GM12878 (cell line): ENCODE results near the gene VGF. TPM values are rescaled to one million over a fixed set of nuclear protein-coding genes. Genes with fewer than 3 reads are reported as not detected.

Source experiments
- BCL3 ChIP-seq: IDR thresholded peaks from 2 replicates; pipeline ENCODE4 v1.6.1; 2011; ENCODE audit warnings: borderline replicate concordance, low read depth, mild to moderate bottlenecking, moderate library complexity, low read length; ENCODE audit not compliant: insufficient read depth, poor library complexity, severe bottlenecking
- BCLAF1 ChIP-seq: fragments of 450-650 bp; IDR thresholded peaks from 2 replicates; pipeline ENCODE4 v1.6.1; 2017; ENCODE audit warnings: antibody characterized with exemption, mild to moderate bottlenecking, moderate library complexity
- CEBPB ChIP-seq, 2 experiments: fragments of 150-350 bp in 1 of 2; IDR thresholded peaks; 2 replicates each; pipeline ENCODE4 v1.6.1; 2012 to 2014; ENCODE audit warnings: low read depth in 2 of 2, low read length in 2 of 2, borderline replicate concordance in 1 of 2, inconsistent platforms in 1 of 2
- CREM ChIP-seq: IDR thresholded peaks from 2 replicates; pipeline ENCODE4 v1.6.1; 2014; ENCODE audit warnings: antibody characterized with exemption, low read depth
- E2F4 ChIP-seq: IDR thresholded peaks from 2 replicates; pipeline ENCODE4 v1.6.1; 2012; ENCODE audit warnings: low read depth, low read length, improper control_type of control experiment
- IKZF1 ChIP-seq: fragments of 450-650 bp; conservative IDR thresholded peaks from 2 replicates; pipeline ENCODE4 v1.6.1; 2017; ENCODE audit warnings: antibody characterized with exemption, mild to moderate bottlenecking
- MLLT1 ChIP-seq: fragments of 450-650 bp; IDR thresholded peaks from 2 replicates; pipeline ENCODE4 v1.6.1; 2016; ENCODE audit warnings: mild to moderate bottlenecking
- NBN ChIP-seq: fragments of 450-650 bp; IDR thresholded peaks from 2 replicates; pipeline ENCODE4 v1.6.1; 2016
- POU2F2 ChIP-seq: IDR thresholded peaks from 3 replicates; pipeline ENCODE4 v1.6.1; 2011; ENCODE audit warnings: low read depth, mild to moderate bottlenecking, low read length, borderline replicate concordance
- SIX5 ChIP-seq: IDR thresholded peaks from 2 replicates; pipeline ENCODE4 v1.6.1; 2011; ENCODE audit warnings: mild to moderate bottlenecking, low read depth, low read length, moderate library complexity; ENCODE audit not compliant: severe bottlenecking
- USF2 ChIP-seq: IDR thresholded peaks from 2 replicates; pipeline ENCODE4 v1.6.1; 2011; ENCODE audit warnings: low read depth, low read length, improper control_type of control experiment, borderline replicate concordance
- ZNF592 ChIP-seq: fragments of 450-650 bp; IDR thresholded peaks from 2 replicates; pipeline ENCODE4 v1.6.1; 2017; ENCODE audit warnings: mild to moderate bottlenecking, moderate library complexity
- ZNF622 ChIP-seq: fragments of 450-650 bp; IDR thresholded peaks from 2 replicates; pipeline ENCODE4 v1.6.1; 2017; ENCODE audit warnings: mild to moderate bottlenecking, inconsistent platforms
- polyA plus RNA-seq, 11 experiments: library from polyadenylated mRNA; depleted of rRNA in 4 of 11; unstranded in 6 of 11; stranded (reverse) in 5 of 11; fragments of >200 nt; fragmentation: Nextera tagmentation in 4 of 11; fragmentation: Illumina TruSeq in 1 of 11; extraction: Ambion mirVana in 4 of 11; extraction: Trizol in 1 of 11; gene quantifications; 1 replicate in 1 of 11; 2 replicates in 10 of 11; pipeline versions ENCODE4 v1.2.1 to v1.2.3, GENCODE V29; 2011 to 2016; ENCODE audit warnings: inconsistent platforms in 2 of 11, missing spikeins in 2 of 11, low read depth in 1 of 11
- total RNA-seq, 4 experiments: library from RNA; depleted of rRNA in 3 of 4; stranded (reverse); fragments of >200 nt in 3 of 4; fragmentation: Illumina TruSeq in 1 of 4; extraction: Trizol in 1 of 4; gene quantifications; 2 replicates each; pipeline versions ENCODE4 v1.2.1 to v1.2.3, GENCODE V29; 2013 to 2021

Gene VGF
- total and polyA plus RNA-seq, 10 of the 15 experiments (the other 5 are each of a cell fraction or from before 2014, with no cell fraction given), result 0.09 to 0.25 (median 0.17) TPM; not detected in 6

- TF ChIP-seq CEBPB (IDR thresholded peaks at IDR 0.05; ENCODE audit: borderline replicate concordance in 1 of 2, low read depth in 2 of 2, low read length in 2 of 2) (no peak), CREM (no peak), IKZF1 (no peak; the same call in none of the 2 replicates), ZNF592 (no peak), E2F4 (no peak), BCL3 (no peak), BCLAF1 (no peak), ZNF622 (no peak), USF2 (no peak), SIX5 (no peak), NBN (0 out of 2 replicates have a peak, but pooled peaks have one; percentile 41), MLLT1 (no peak), POU2F2 (no peak)
Measured at GRCh38 chr7:101153969-101154692, 11.2 kb downstream of the VGF start, which contains the start of gene AP1S1 (continued).
